Chondrocyte (in vitro differentiated cells): ENCODE results near the gene RBM41. TPM values are rescaled to one million over a fixed set of nuclear protein-coding genes. Genes with fewer than 3 reads are reported as not detected.
A peak's percentile ranks its signal among the peaks of the same experiment; 100 is the strongest.

Source experiments
- DNase-seq: peaks from one replicate; pipeline ENCODE4 v3.0.0; 2021; ENCODE audit warnings: mixed read lengths, low spot score
- H3K27ac Mint-ChIP-seq: one replicate; pipeline ENCODE4 v1.8.0; 2021; ENCODE audit warnings: mild to moderate bottlenecking, moderate library complexity, mixed read lengths; ENCODE audit not compliant: unreplicated experiment
- H3K27me3 Mint-ChIP-seq: 2 replicates; pipeline ENCODE4 v1.8.0; 2021; ENCODE audit warnings: low read depth, mixed read lengths
- H3K36me3 Mint-ChIP-seq: 2 replicates; pipeline ENCODE4 v1.8.0; 2021; ENCODE audit warnings: low read depth, mixed read lengths
- H3K4me1 Mint-ChIP-seq: 2 replicates; pipeline ENCODE4 v1.8.0; 2021; ENCODE audit warnings: low read depth, mild to moderate bottlenecking, mixed read lengths
- H3K4me3 Mint-ChIP-seq: one replicate; pipeline ENCODE4 v1.8.0; 2021; ENCODE audit warnings: mild to moderate bottlenecking, moderate library complexity, mixed read lengths; ENCODE audit not compliant: unreplicated experiment
- H3K9me3 Mint-ChIP-seq: 2 replicates; pipeline ENCODE4 v1.8.0; 2021; ENCODE audit warnings: low read depth, mixed read lengths
- CTCF ChIP-seq: fragments of 200-600 bp; sonication (generic); IDR thresholded peaks from 2 replicates; pipeline ENCODE4 v1.5.0; 2021; ENCODE audit warnings: antibody characterized with exemption, mild to moderate bottlenecking, moderate library complexity
- total RNA-seq: library from RNA; stranded (reverse); gene quantifications from 3 replicates; pipeline ENCODE4 v1.2.1, GENCODE V29; 2021

Gene RBM41
- total RNA-seq, 1 donor from 2014 or later, result 11.8 TPM

DNA sequence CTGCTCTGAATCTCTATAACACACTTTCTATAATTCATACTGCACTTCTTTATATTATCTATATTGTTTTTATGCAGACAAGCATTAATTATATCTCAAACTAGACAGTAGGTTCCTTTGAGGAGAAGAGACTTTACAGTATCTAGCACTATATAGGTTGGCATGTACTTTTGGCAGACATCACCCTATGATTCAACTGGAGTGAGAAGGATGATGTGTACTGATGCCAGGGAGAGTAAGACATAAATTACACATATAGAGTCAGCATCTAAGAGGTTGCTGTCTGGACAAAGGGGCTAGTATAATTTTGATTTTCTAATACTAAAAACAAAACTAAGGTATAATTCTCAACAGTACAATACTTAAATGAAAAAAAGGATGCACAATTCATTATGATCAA is 5.1 kb upstream of the RBM41 start:
- no peak overlapping the region for H3K4me3 Mint-ChIP-seq
- DNase-seq, result no peak

DNA sequence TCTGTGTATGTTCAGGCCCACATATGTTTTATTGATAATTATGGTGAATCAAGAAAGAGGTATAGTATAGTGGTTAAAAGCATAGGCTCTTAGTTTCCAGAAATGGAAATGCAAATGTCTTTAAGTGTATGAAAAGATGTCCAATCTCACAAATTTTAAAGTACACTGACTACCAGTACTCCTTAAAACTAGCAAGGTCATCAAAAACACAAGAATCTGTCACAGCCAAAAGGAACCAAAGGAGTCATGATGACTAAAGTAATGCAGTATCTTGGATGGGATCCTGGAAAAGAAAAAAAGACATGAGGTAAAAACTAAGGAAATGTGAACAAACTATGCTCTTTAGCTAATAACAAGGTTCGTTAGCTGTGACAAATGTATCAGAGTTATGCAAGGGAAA is 661 bp upstream of the RBM41 start:
- DNase-seq, result no peak
- no peak overlapping the region for H3K4me3 Mint-ChIP-seq
- H3K27ac Mint-ChIP-seq, result no peak overlapping the region
- TF ChIP-seq CTCF, result no peak
- H3K4me1 Mint-ChIP-seq, result peaks cover 13% of the 10 kb centered on the region
- H3K27me3 Mint-ChIP-seq, result peaks cover 3% of the 10 kb centered on the region
- peaks cover 5% of the 10 kb centered on the region for H3K36me3 Mint-ChIP-seq
- H3K9me3 Mint-ChIP-seq, result peaks cover 4% of the 10 kb centered on the region

More for the DNA sequence above, 5.1 kb upstream of the RBM41 start:
- Mint-ChIP-seq H3K4me1 (peaks cover 3% of the 10 kb centered on the region), H3K27ac (no peak overlapping the region), H3K36me3 (no peaks in the 10 kb centered on the region), H3K27me3 (peaks cover 7% of the 10 kb centered on the region), H3K9me3 (no peaks in the 10 kb centered on the region)
- no peak for TF ChIP-seq CTCF

- no peak for TF ChIP-seq CTCF
- no peak for DNase-seq
- H3K27ac Mint-ChIP-seq, result peak overlapping the region; percentile 95
- H3K27me3 Mint-ChIP-seq, result no peaks in the 10 kb centered on the region
- peaks cover 4% of the 10 kb centered on the region for H3K9me3 Mint-ChIP-seq
- H3K36me3 Mint-ChIP-seq, result peaks cover 11% of the 10 kb centered on the region
- peak overlapping the region; percentile 93 for H3K4me3 Mint-ChIP-seq
- peaks cover 13% of the 10 kb centered on the region for H3K4me1 Mint-ChIP-seq
These were observed 665 bp downstream of the RBM41 start for GRCh38 chrX:107117993-107118321.

GRCh38 chrX:107107459-107107858 is 11.2 kb downstream of the RBM41 start:
- H3K27ac Mint-ChIP-seq, result no peak overlapping the region
- H3K9me3 Mint-ChIP-seq, result peaks cover 9% of the 10 kb centered on the region
- no peaks in the 10 kb centered on the region for H3K4me1 Mint-ChIP-seq
- peaks cover 11% of the 10 kb centered on the region for H3K36me3 Mint-ChIP-seq
- no peaks in the 10 kb centered on the region for H3K27me3 Mint-ChIP-seq
- H3K4me3 Mint-ChIP-seq, result no peak overlapping the region
- no peak for TF ChIP-seq CTCF
- DNase-seq, result no peak

GRCh38 chrX:107102980-107103379 is 15.6 kb downstream of the RBM41 start:
- H3K9me3 Mint-ChIP-seq, result peaks cover 5% of the 10 kb centered on the region
- H3K36me3 Mint-ChIP-seq, result peaks cover 5% of the 10 kb centered on the region
- no peaks in the 10 kb centered on the region for H3K4me1 Mint-ChIP-seq
- H3K27me3 Mint-ChIP-seq, result no peaks in the 10 kb centered on the region
- H3K4me3 Mint-ChIP-seq, result no peak overlapping the region
- TF ChIP-seq CTCF, result peak; percentile 51
- no peak overlapping the region for H3K27ac Mint-ChIP-seq
- no peak for DNase-seq
